ENCODE data around the gene ANAPC2. TPM values are rescaled to one million over a fixed set of nuclear protein-coding genes. Genes with fewer than 3 reads are reported as not detected.
A peak's percentile ranks its signal among the peaks of the same experiment; 100 is the strongest.

Gene ANAPC2
- total RNA-seq, 2 experiments from 2014 or later: 144 to 149 TPM

DNA sequence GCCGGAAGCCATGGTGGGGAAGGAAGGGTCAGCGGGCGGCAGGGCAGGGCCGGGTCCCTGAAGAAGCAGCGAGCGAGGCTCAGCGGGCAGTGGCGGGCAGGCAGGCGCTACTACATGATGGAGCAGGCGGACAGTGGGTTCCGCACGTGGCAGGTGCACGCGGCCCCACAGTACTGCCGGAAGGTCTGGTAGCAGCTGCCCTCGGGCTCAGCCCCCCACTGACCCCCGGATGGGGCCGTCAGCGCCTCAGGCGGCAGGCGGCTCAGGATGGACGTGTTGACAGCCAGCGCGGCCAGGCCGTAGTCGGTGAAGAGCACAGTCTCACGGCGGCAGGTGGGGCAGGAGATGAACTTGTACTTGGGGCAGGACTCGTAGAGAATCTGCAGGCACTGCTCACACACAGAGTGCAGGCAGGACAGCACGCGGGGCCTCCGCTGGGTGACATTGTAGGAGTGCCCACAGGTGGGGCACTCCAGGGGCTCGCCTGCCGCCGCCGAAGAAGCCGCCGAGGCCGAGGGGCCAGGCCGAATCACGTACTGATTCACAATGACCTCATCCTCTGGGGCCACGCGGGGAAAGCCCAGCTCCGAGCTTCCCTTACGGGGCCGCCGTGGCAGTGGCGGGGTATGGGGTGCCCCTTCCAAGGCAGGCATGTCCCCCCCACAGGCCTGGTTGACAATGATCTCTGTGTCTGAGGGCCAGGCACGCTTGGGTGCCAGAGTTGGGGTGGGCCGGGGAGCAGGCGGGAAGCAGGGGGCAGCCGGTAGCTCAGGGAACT, 32.1 kb upstream of the ANAPC2 start:
- Histone ChIP-seq H3K27ac (ENCODE audit: low read depth in 1 of 2, low read length in 2 of 2) (no peak overlapping the region), H3K36me3 (ENCODE audit: insufficient read depth, low read length) (peaks cover under 1% of the 10 kb centered on the region), H3K9me3 (ENCODE audit: control insufficient read depth in 1 of 2, insufficient read depth in 1 of 2, low read length in 2 of 2) (no peaks in the 10 kb centered on the region), H3K27me3 (ENCODE audit: control insufficient read depth in 1 of 2, insufficient read depth in 2 of 2, low read length in 2 of 2) (no peaks in the 10 kb centered on the region), H3K4me3 (ENCODE audit: low read length) (no peak overlapping the region), H3K4me1 (ENCODE audit: insufficient read depth, low read length) (peaks cover 29% of the 10 kb centered on the region)
- TF ChIP-seq, protein P1, sequence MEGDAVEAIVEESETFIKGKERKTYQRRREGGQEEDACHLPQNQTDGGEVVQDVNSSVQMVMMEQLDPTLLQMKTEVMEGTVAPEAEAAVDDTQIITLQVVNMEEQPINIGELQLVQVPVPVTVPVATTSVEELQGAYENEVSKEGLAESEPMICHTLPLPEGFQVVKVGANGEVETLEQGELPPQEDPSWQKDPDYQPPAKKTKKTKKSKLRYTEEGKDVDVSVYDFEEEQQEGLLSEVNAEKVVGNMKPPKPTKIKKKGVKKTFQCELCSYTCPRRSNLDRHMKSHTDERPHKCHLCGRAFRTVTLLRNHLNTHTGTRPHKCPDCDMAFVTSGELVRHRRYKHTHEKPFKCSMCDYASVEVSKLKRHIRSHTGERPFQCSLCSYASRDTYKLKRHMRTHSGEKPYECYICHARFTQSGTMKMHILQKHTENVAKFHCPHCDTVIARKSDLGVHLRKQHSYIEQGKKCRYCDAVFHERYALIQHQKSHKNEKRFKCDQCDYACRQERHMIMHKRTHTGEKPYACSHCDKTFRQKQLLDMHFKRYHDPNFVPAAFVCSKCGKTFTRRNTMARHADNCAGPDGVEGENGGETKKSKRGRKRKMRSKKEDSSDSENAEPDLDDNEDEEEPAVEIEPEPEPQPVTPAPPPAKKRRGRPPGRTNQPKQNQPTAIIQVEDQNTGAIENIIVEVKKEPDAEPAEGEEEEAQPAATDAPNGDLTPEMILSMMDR (IDR thresholded peaks at IDR 0.05): no peak
- DNase-seq (no peak), ATAC-seq (ENCODE audit: poor library complexity) (no peak)
- ChIA-PET CTCF (no interaction called here), POLR2A (interaction anchor here (1.0 kb wide), 1 partner anchor 16 kb away, joined by 4 read pairs; no protein-coding TSS in a partner anchor)
- no peak overlapping the region for H3K27ac Mint-ChIP-seq
- peak overlapping the region; percentile 65 for H3K4me3 Mint-ChIP-seq
- no peaks in the 10 kb centered on the region for H3K9me3 Mint-ChIP-seq
- no peaks in the 10 kb centered on the region for H3K27me3 Mint-ChIP-seq
- intact Hi-C loops (cut with DNase I, micrococcal nuclease): loop anchor here in 1 of 2 experiments (5.0 kb wide), 1 partner anchor 433 kb away; no protein-coding TSS in a partner anchor
- peaks cover 13% of the 10 kb centered on the region for H3K4me1 Mint-ChIP-seq (ENCODE audit: low read depth)
- no peaks in the 10 kb centered on the region for H3K36me3 Mint-ChIP-seq (ENCODE audit: low read depth)

DNA sequence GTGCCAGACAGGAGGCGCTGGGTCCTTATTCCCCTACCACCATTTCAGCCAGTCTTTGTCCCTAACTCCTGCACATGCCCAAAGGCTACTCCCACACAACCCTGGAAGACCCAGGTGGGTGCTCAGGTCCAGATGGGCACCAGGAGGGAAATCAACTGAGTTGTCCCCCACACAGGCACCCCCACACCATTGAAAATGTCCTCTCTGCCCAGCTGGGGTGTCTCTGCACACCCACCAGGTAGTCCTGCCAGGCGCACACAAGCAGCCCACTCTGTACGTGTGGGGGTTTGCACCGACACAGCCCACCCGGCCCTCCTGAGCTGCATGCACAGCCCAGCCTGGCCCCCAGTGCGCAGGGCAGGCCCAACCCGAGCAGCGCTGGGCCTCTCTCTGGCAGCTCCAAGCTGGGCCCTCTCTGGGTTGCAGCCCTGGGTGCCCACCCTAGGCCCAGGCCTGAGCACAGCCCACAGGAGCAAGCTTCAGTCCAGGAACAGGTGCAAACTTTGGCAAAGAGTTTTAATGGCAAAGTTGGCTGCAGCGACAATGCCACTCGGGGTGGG, 31.5 kb upstream of the ANAPC2 start:
- intact Hi-C loops (cut with DNase I, micrococcal nuclease): loop anchor here in 1 of 2 experiments (5.0 kb wide), 1 partner anchor 433 kb away; no protein-coding TSS in a partner anchor
- H3K4me3 ChIP-seq (ENCODE audit: low read length): no peak overlapping the region
- no peaks in the 10 kb centered on the region for H3K9me3 ChIP-seq (ENCODE audit: control insufficient read depth in 1 of 2, insufficient read depth in 1 of 2, low read length in 2 of 2)
- POLR2A ChIA-PET: interaction anchor here (1.0 to 1.1 kb wide), 2 partner anchors 16 to 134 kb away, joined by 3 to 4 read pairs; no protein-coding TSS in a partner anchor
- H3K4me1 ChIP-seq (ENCODE audit: insufficient read depth, low read length): peaks cover 25% of the 10 kb centered on the region
- TF ChIP-seq, protein P1 (IDR thresholded peaks at IDR 0.05): no peak
- H3K27me3 Mint-ChIP-seq: no peaks in the 10 kb centered on the region
- H3K27ac ChIP-seq (ENCODE audit: low read depth in 1 of 2, low read length in 2 of 2): no peak overlapping the region
- no peaks in the 10 kb centered on the region for H3K27me3 ChIP-seq (ENCODE audit: control insufficient read depth in 1 of 2, insufficient read depth in 2 of 2, low read length in 2 of 2)
- H3K4me3 Mint-ChIP-seq: no peak overlapping the region
- CTCF ChIA-PET: no interaction called here
- H3K27ac Mint-ChIP-seq: no peak overlapping the region
- H3K9me3 Mint-ChIP-seq: no peaks in the 10 kb centered on the region
- H3K4me1 Mint-ChIP-seq (ENCODE audit: low read depth): peaks cover 13% of the 10 kb centered on the region
- H3K36me3 Mint-ChIP-seq (ENCODE audit: low read depth): no peaks in the 10 kb centered on the region
- peaks cover 2% of the 10 kb centered on the region for H3K36me3 ChIP-seq (ENCODE audit: insufficient read depth, low read length)
- no peak for DNase-seq
- ATAC-seq (ENCODE audit: poor library complexity): no peak

DNA sequence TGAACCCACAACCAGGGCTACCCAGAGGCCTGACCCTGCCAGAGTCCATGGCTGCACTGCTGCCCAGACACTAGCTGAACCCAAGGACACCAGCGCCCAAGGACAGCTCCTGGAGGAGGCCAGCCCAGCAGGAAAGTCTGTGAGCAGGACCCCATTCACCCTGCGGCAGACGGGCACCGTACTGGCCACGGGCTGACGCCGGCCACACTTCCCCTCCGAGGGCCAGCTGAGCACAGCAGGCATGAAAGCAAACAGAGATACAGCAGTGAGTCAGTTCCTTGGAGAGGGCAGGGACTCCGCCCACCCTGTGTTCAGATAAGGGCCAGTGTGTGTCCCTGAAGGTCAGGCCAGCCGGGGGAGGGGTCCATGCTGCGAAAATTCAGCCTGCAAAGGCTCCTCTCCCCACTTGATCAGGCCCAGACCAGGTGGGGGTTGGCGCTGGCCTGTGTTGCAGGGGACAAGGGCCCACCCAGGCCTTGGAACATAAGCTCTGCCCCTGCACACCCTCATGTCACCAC, 30.5 kb upstream of the ANAPC2 start:
- no peaks in the 10 kb centered on the region for H3K9me3 ChIP-seq (ENCODE audit: control insufficient read depth in 1 of 2, insufficient read depth in 1 of 2, low read length in 2 of 2)
- H3K4me3 ChIP-seq (ENCODE audit: low read length): no peak overlapping the region
- peaks cover 17% of the 10 kb centered on the region for H3K4me1 ChIP-seq (ENCODE audit: insufficient read depth, low read length)
- ChIA-PET POLR2A (interaction anchor here (1.1 kb wide), 1 partner anchor 133 kb away, joined by 3 read pairs; no protein-coding TSS in a partner anchor), CTCF (interaction anchor here (1.1 kb wide), 1 partner anchor 9 kb away, joined by 3 read pairs; the partner anchor contains the start of gene RNF224)
- H3K27me3 Mint-ChIP-seq: no peaks in the 10 kb centered on the region
- H3K27ac Mint-ChIP-seq: no peak overlapping the region
- TF ChIP-seq, protein P1 (IDR thresholded peaks at IDR 0.05): no peak
- H3K4me1 Mint-ChIP-seq (ENCODE audit: low read depth): peaks cover 9% of the 10 kb centered on the region
- H3K27ac ChIP-seq (ENCODE audit: low read depth in 1 of 2, low read length in 2 of 2): no peak overlapping the region
- peaks cover 6% of the 10 kb centered on the region for H3K36me3 ChIP-seq (ENCODE audit: insufficient read depth, low read length)
- no peaks in the 10 kb centered on the region for H3K27me3 ChIP-seq (ENCODE audit: control insufficient read depth in 1 of 2, insufficient read depth in 2 of 2, low read length in 2 of 2)
- DNase-seq: no peak
- intact Hi-C loops (cut with DNase I, micrococcal nuclease): no loop called here
- no peaks in the 10 kb centered on the region for H3K36me3 Mint-ChIP-seq (ENCODE audit: low read depth)
- no peak for ATAC-seq (ENCODE audit: poor library complexity)
- H3K9me3 Mint-ChIP-seq: no peaks in the 10 kb centered on the region
- no peak overlapping the region for H3K4me3 Mint-ChIP-seq

Data from CD4-positive, alpha-beta T cell (primary cell).